ENCODE measurements around the gene RXFP4. TPM values are rescaled to one million over a fixed set of nuclear protein-coding genes. Genes with fewer than 3 reads are reported as not detected.
A peak's percentile ranks its signal among the peaks of the same experiment; 100 is the strongest.

Gene RXFP4
- total RNA-seq, 4 donors from 2014 or later: not detected

GRCh38 chr1:155966750-155967149, 25.3 kb downstream of the RXFP4 start:
- intact Hi-C loops (cut with DNase I; ENCODE audit: low total_unique reads): no loop called here
- TF ChIP-seq CTCF (IDR thresholded peaks at IDR 0.05) (no peak), POLR2A (IDR thresholded peaks at IDR 0.05) (no peak)
- 67% methylated on average over 7 of the region's 7 CpGs for whole genome bisulfite sequencing, 2 donors
- no peak for DNase-seq (ENCODE audit: low spot score in 2 of 2)
- no peak overlapping the region for H3K4me3 ChIP-seq (ENCODE audit: low read depth, poor library complexity, severe bottlenecking)

GRCh38 chr1:155967341-155968050, 26.1 kb downstream of the RXFP4 start:
- intact Hi-C loops (cut with DNase I; ENCODE audit: low total_unique reads): no loop called here
- 58 to 68% methylated on average over 13 of the region's 13 CpGs for WGBS, 2 donors

GRCh38 chr1:155968051-155968400, 26.6 kb downstream of the RXFP4 start:
- intact Hi-C loops (cut with DNase I; ENCODE audit: low total_unique reads): no loop called here
- TF ChIP-seq POLR2A (IDR thresholded peaks at IDR 0.05) (no peak), CTCF (IDR thresholded peaks at IDR 0.05) (no peak)
- H3K4me3 ChIP-seq (ENCODE audit: low read depth, poor library complexity, severe bottlenecking): no peak overlapping the region
- no peak for DNase-seq (ENCODE audit: low spot score in 2 of 2)
- WGBS, 2 donors: 72 to 81% methylated on average over 7 of the region's 7 CpGs

More at GRCh38 chr1:155967341-155968050, 26.1 kb downstream of the RXFP4 start:
- no peak overlapping the region for H3K4me3 ChIP-seq (ENCODE audit: low read depth, poor library complexity, severe bottlenecking)
- TF ChIP-seq CTCF (IDR thresholded peaks at IDR 0.05) (no peak), POLR2A (IDR thresholded peaks at IDR 0.05) (no peak)
- DNase-seq (ENCODE audit: low spot score in 2 of 2): no peak

- intact Hi-C loops (cut with DNase I; ENCODE audit: low total_unique reads): no loop called here
- DNase-seq (ENCODE audit: low spot score in 2 of 2): no peak
- no peak for TF ChIP-seq CTCF (IDR thresholded peaks at IDR 0.05)
- no peak for TF ChIP-seq POLR2A (IDR thresholded peaks at IDR 0.05)
- H3K4me3 ChIP-seq (ENCODE audit: low read depth, poor library complexity, severe bottlenecking): no peak overlapping the region
- 55 to 65% methylated on average over 3 of the region's 3 CpGs for WGBS, 2 donors
Observed at GRCh38 chr1:155968670-155969069, 27.2 kb downstream of the RXFP4 start.

GRCh38 chr1:155969377-155969791, 27.9 kb downstream of the RXFP4 start:
- intact Hi-C loops (cut with DNase I; ENCODE audit: low total_unique reads): no loop called here
- no peak for TF ChIP-seq POLR2A (IDR thresholded peaks at IDR 0.05)
- WGBS, 2 donors: 75 to 83% methylated on average over 9 of the region's 9 CpGs
- no peak for DNase-seq (ENCODE audit: low spot score in 2 of 2)
- H3K4me3 ChIP-seq (ENCODE audit: low read depth, poor library complexity, severe bottlenecking): no peak overlapping the region

GRCh38 chr1:155970531-155971167, 29.2 kb downstream of the RXFP4 start:
- 46 to 57% methylated on average over 11 of the region's 11 CpGs for WGBS, 2 donors
- TF ChIP-seq CTCF (IDR thresholded peaks at IDR 0.05) (no peak), POLR2A (IDR thresholded peaks at IDR 0.05) (no peak)
- H3K4me3 ChIP-seq (ENCODE audit: low read depth, poor library complexity, severe bottlenecking): no peak overlapping the region
- peak; percentile 68 to 92 for DNase-seq (ENCODE audit: low spot score in 2 of 2)
- intact Hi-C loops (cut with DNase I; ENCODE audit: low total_unique reads): no loop called here

Measured in lower leg skin (tissue), 4 donors.